Upper lobe of left lung (tissue), 4 donors: ENCODE results near the gene WDR70.
"Not testable (repeated sequence)": the region's sequence is repeated elsewhere in the genome, so short reads cannot be mapped to it uniquely, and the experiment has no call there.

Source experiments
- CTCF ChIP-seq, 6 experiments: fragments of 450-650 bp in 4 of 6; fragments of 200-600 bp in 2 of 6; sonication (generic) in 2 of 6; IDR thresholded peaks; one replicate each; pipeline ENCODE4 v1.5.1; 2016 to 2019; ENCODE audit warnings: antibody characterized with exemption in 6 of 6
- EP300 ChIP-seq, 4 donors: sonication (generic); formaldehyde crosslinking; IDR thresholded peaks; one replicate each; pipeline ENCODE4 v1.5.1; 2017; ENCODE audit warnings: antibody characterized with exemption in 4 of 4, control low read depth in 2 of 4
- POLR2A ChIP-seq, 4 donors: fragments of 450-650 bp; IDR thresholded peaks; one replicate each; pipeline ENCODE4 v1.5.1; 2016 to 2017; ENCODE audit warnings: antibody characterized with exemption in 4 of 4, mild to moderate bottlenecking in 2 of 4
- POLR2AphosphoS5 ChIP-seq, 2 donors: sonication (generic); formaldehyde crosslinking; IDR thresholded peaks; one replicate each; pipeline ENCODE4 v1.5.1; 2017; ENCODE audit warnings: antibody characterized with exemption in 2 of 2

- TF ChIP-seq POLR2AphosphoS5 (IDR thresholded peaks at IDR 0.05) (peak; percentile 54 to 90), CTCF (IDR thresholded peaks at IDR 0.05) (peak in 5 of 6 experiments; percentile 49 to 86 (median 56)), POLR2A (IDR thresholded peaks at IDR 0.05) (peak in 2 of 4 donors; percentile 39 to 62)
- not testable (repeated sequence) for TF ChIP-seq EP300 (IDR thresholded peaks at IDR 0.05)
Observed at GRCh38 chr5:37379100-37379628, at the start of gene WDR70.
